Breast epithelium (tissue), 4 donors: ENCODE results near the gene ASPHD1. TPM values are rescaled to one million over a fixed set of nuclear protein-coding genes. Genes with fewer than 3 reads are reported as not detected.
"Not testable (repeated sequence)": the region's sequence is repeated elsewhere in the genome, so short reads cannot be mapped to it uniquely, and the experiment has no call there.

Experiments used
- DNase-seq, 2 donors: peaks; one replicate each; pipeline ENCODE4 v3.0.0-alpha.2; 2019; ENCODE audit warnings: low spot score in 2 of 2
- H3K27ac ChIP-seq, 2 donors: fragments of 200-600 bp; sonication (generic) in 1 of 2; one replicate each; pipeline ENCODE4 v1.5.1; 2016 to 2019; ENCODE audit warnings: mild to moderate bottlenecking in 1 of 2
- H3K27me3 ChIP-seq, 2 donors: fragments of 200-600 bp; sonication (generic) in 1 of 2; one replicate each; pipeline versions ENCODE4 v1.5.1 to v1.6.0; 2017 to 2019; ENCODE audit warnings: control low read depth in 1 of 2, mild to moderate bottlenecking in 1 of 2
- H3K36me3 ChIP-seq: fragments of 200-600 bp; one replicate; pipeline ENCODE4 v1.5.1; 2019
- H3K4me1 ChIP-seq, 2 donors: fragments of 200-600 bp; sonication (generic); one replicate each; pipeline ENCODE4 v1.5.1; 2016 to 2019; ENCODE audit warnings: control low read depth in 1 of 2
- H3K4me3 ChIP-seq, 3 donors: fragments of 200-600 bp; sonication (generic); 1 replicate in 2 of 3; 2 replicates in 1 of 3; pipeline ENCODE4 v1.5.1; 2016 to 2019; ENCODE audit warnings: mild to moderate bottlenecking in 3 of 3, moderate library complexity in 2 of 3
- H3K9me3 ChIP-seq, 2 donors: fragments of 200-600 bp; sonication (generic) in 1 of 2; one replicate each; pipeline ENCODE4 v1.5.1; 2016 to 2019; ENCODE audit warnings: control low read depth in 1 of 2
- CTCF ChIP-seq, 3 donors: fragments of 450-650 bp; IDR thresholded peaks; one replicate each; pipeline ENCODE4 v1.5.1; 2016 to 2017; ENCODE audit warnings: antibody characterized with exemption in 3 of 3, mild to moderate bottlenecking in 3 of 3, moderate library complexity in 3 of 3
- POLR2A ChIP-seq: fragments of 450-650 bp; IDR thresholded peaks from one replicate; pipeline ENCODE4 v1.6.1; 2016; ENCODE audit warnings: antibody characterized with exemption, mild to moderate bottlenecking, moderate library complexity
- POLR2AphosphoS5 ChIP-seq, 3 donors: sonication (generic); formaldehyde crosslinking; IDR thresholded peaks; one replicate each; pipeline ENCODE4 v1.6.1; 2017; ENCODE audit warnings: antibody characterized with exemption in 3 of 3
- intact Hi-C: fragments of 100-400 bp; cut with DNase I; formaldehyde crosslinking; loops from one replicate; pipeline ENCODE4 v1.15.1; 2023; ENCODE audit warnings: low total_unique reads
- total RNA-seq, 3 donors: library from RNA; depleted of rRNA; stranded (reverse); fragments of >200 nt; gene quantifications; one replicate each; pipeline ENCODE4 v1.1.0, GENCODE V29; 2016

Gene ASPHD1
- total RNA-seq, 3 donors from 2014 or later, result 1.3 to 2.5 TPM; not detected in 1

GRCh38 chr16:29906520-29907244 lies 6.4 kb downstream of the ASPHD1 start:
- Histone ChIP-seq H3K9me3 (no peaks in the 10 kb centered on the region), H3K4me3 (no peak overlapping the region), H3K27me3 (no peaks in the 10 kb centered on the region), H3K36me3 (no peaks in the 10 kb centered on the region), H3K27ac (no peak overlapping the region), H3K4me1 (no peaks in the 10 kb centered on the region)
- TF ChIP-seq POLR2AphosphoS5 (IDR thresholded peaks at IDR 0.05) (no peak), CTCF (IDR thresholded peaks at IDR 0.05) (no peak), POLR2A (no peak)
- intact Hi-C loops, result no loop called here
- DNase-seq, result no peak

GRCh38 chr16:29907973-29908372 lies 7.7 kb downstream of the ASPHD1 start:
- TF ChIP-seq POLR2AphosphoS5 (IDR thresholded peaks at IDR 0.05) (no peak), POLR2A (no peak), CTCF (IDR thresholded peaks at IDR 0.05) (no peak)
- intact Hi-C loops, result no loop called here
- H3K36me3 ChIP-seq, result no peaks in the 10 kb centered on the region
- no peaks in the 10 kb centered on the region for H3K27me3 ChIP-seq
- H3K27ac ChIP-seq, result no peak overlapping the region
- no peak overlapping the region for H3K4me3 ChIP-seq
- no peaks in the 10 kb centered on the region for H3K4me1 ChIP-seq
- no peaks in the 10 kb centered on the region for H3K9me3 ChIP-seq
- DNase-seq, result no peak

GRCh38 chr16:29908719-29909220 lies 8.5 kb downstream of the ASPHD1 start:
- no peaks in the 10 kb centered on the region for H3K27me3 ChIP-seq
- H3K36me3 ChIP-seq, result no peaks in the 10 kb centered on the region
- H3K4me1 ChIP-seq, result no peaks in the 10 kb centered on the region
- no peak overlapping the region for H3K27ac ChIP-seq
- H3K4me3 ChIP-seq, result no peak overlapping the region
- DNase-seq, result no peak
- intact Hi-C loops, result no loop called here
- TF ChIP-seq CTCF (IDR thresholded peaks at IDR 0.05) (no peak), POLR2A (no peak), POLR2AphosphoS5 (IDR thresholded peaks at IDR 0.05) (no peak)
- no peaks in the 10 kb centered on the region for H3K9me3 ChIP-seq

GRCh38 chr16:29909391-29909790 lies 9.1 kb downstream of the ASPHD1 start:
- Histone ChIP-seq H3K9me3 (no peaks in the 10 kb centered on the region), H3K36me3 (no peaks in the 10 kb centered on the region)

GRCh38 chr16:29909851-29910250 lies 9.6 kb downstream of the ASPHD1 start:
- H3K36me3 ChIP-seq, result not testable (repeated sequence)

More at GRCh38 chr16:29909391-29909790, 9.1 kb downstream of the ASPHD1 start:
- intact Hi-C loops, result no loop called here
- Histone ChIP-seq H3K27me3 (no peaks in the 10 kb centered on the region), H3K27ac (no peak overlapping the region), H3K4me1 (no peaks in the 10 kb centered on the region), H3K4me3 (no peak overlapping the region)
- TF ChIP-seq CTCF (IDR thresholded peaks at IDR 0.05) (no peak), POLR2A (no peak), POLR2AphosphoS5 (IDR thresholded peaks at IDR 0.05) (no peak)
- no peak for DNase-seq

More at GRCh38 chr16:29909851-29910250, 9.6 kb downstream of the ASPHD1 start:
- H3K27me3 ChIP-seq, H3K4me1 ChIP-seq, intact Hi-C loops, DNase-seq, H3K4me3 ChIP-seq, H3K9me3 ChIP-seq, H3K27ac ChIP-seq: not testable (repeated sequence)
